Epithelial cell of esophagus (primary cell): ENCODE results near the gene CC2D2B.

ENCODE experiments used
- DNase-seq: peaks from one replicate; pipeline ENCODE4 v3.0.0; 2010; ENCODE audit warnings: low read depth
- H3K4me3 ChIP-seq: 2 replicates; pipeline ENCODE4 v1.5.1; 2011; ENCODE audit warnings: mild to moderate bottlenecking, low read length, control low read depth
- TF ChIP-seq, protein P1 (sequence below): IDR thresholded peaks from 2 replicates; pipeline ENCODE4 v1.5.1; 2011; ENCODE audit warnings: low read depth, mild to moderate bottlenecking, low read length, control low read depth, inconsistent platforms; ENCODE audit not compliant: insufficient read depth; ENCODE audit errors: missing control alignments

The CC2D2B gene

DNA sequence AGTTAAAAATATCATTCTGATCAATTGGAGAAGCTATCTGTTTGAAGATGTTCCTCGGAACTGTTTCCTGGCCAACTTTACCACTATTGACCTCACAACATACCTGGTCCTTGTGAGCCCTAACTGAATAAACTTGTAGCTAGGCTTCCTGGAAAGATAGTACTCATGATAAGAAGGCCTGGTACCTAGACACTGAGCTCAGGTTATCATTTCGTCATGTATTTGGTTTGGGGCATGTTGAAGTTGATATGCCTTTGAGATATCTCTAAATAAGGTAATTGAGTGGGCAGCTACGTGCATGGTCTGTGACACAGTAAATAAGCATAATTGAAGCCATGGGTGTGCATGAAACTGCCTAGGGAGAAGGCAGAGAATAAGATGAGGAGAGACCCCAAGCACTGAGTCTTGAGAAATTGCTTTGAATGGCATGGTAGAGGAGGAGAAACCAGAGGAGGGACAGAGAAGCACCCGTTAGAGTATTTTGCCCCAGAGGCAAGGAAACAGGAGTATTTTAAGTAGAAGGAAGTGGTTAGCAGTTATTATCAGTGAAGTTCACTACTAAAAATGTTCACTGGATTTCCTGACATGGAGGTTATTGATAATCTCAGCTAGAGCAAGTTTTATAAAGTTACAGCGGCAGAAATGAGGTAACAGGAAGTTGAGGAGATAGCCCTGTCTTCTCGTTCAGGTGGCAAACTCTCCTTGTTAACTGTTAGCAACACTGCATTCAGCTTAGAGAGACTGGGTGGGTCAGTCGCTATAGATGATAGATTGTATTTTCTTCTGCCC lies 55.6 kb downstream of the CC2D2B start:
- no peak overlapping the region for H3K4me3 ChIP-seq
- no peak for DNase-seq
- TF ChIP-seq, protein P1, sequence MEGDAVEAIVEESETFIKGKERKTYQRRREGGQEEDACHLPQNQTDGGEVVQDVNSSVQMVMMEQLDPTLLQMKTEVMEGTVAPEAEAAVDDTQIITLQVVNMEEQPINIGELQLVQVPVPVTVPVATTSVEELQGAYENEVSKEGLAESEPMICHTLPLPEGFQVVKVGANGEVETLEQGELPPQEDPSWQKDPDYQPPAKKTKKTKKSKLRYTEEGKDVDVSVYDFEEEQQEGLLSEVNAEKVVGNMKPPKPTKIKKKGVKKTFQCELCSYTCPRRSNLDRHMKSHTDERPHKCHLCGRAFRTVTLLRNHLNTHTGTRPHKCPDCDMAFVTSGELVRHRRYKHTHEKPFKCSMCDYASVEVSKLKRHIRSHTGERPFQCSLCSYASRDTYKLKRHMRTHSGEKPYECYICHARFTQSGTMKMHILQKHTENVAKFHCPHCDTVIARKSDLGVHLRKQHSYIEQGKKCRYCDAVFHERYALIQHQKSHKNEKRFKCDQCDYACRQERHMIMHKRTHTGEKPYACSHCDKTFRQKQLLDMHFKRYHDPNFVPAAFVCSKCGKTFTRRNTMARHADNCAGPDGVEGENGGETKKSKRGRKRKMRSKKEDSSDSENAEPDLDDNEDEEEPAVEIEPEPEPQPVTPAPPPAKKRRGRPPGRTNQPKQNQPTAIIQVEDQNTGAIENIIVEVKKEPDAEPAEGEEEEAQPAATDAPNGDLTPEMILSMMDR, result no peak

DNA sequence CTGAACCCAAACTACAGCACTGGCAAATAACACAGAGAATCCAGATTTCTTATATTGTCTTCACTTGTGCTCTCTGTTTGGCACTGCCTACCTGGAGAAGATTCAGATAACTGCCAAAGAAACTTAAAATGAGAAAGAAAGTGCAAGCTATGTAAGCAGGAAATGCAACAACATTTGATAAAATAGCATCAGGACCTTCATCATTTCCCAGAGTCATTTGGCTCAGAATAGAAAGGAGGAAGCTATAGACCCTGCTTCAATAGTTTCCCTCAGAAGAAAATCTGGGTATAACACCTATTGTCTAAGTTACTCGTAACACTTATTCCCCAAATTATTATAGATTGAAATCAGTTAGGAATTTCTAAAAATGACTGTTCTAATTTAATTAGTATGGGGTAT lies 56.2 kb downstream of the CC2D2B start:
- DNase-seq, result no peak
- TF ChIP-seq, protein P1, result no peak
- no peak overlapping the region for H3K4me3 ChIP-seq

DNA sequence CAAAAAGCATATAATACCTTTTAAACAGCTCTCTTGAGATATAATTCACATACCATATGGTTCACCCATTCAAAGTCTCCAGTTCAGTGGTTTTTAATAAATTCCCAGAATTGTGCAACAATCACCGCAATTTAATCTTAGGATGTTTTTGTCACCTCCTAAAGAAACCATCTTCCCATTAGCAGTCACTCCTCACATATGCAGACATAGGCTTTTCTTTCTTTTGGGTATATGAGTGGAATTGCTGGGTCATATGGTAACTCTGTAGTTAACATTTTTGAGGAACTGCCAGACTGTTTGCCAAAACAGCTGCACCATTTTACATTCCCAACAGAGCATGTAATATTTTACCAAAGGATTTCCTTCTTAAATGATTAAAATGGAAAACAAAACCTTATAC lies 57.0 kb downstream of the CC2D2B start:
- H3K4me3 ChIP-seq, result no peak overlapping the region
- DNase-seq, result no peak
- TF ChIP-seq, protein P1, result no peak

DNA sequence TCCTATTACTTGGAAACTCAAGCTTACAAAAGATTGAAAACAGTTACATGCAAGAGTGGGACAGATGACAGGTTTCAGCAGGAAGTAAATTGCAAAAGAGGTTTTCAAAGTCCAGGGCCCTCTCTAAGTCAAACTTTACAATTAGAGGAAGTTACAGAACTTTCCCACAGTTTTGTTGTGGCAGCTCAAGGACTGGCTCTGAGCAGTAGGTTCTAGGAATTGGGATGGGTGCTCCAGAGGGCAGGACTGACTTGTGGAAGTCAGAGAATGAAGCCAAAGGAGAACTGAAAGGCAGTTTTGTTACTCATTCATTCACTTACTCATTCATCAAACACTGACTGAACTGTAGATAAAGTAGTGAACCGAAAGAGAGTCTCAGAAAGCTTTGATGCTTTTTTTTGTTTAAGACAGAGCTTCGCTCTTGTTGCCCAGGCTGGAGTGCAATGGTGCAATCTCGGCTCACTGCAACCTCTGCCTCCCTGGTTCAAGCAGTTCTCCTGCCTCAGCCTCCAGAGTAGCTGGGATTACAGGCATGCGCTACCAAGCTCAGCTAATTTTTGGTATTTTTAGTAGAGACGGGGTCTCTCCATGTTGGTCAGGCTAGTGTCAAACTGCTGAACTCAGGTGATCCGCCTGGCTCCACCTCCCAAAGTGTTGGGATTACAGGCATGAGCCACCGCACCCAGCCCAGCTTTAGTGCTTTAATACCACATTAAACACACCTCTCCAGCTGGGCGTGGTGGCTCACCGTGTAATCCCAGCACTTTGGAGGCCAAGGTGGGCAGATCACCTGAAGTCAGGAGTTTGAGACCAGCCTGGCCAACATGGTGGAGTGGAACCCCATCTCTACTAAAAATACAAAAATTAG lies 68.8 kb downstream of the CC2D2B start:
- DNase-seq, result no peak
- TF ChIP-seq, protein P1, result no peak
- no peak overlapping the region for H3K4me3 ChIP-seq

DNA sequence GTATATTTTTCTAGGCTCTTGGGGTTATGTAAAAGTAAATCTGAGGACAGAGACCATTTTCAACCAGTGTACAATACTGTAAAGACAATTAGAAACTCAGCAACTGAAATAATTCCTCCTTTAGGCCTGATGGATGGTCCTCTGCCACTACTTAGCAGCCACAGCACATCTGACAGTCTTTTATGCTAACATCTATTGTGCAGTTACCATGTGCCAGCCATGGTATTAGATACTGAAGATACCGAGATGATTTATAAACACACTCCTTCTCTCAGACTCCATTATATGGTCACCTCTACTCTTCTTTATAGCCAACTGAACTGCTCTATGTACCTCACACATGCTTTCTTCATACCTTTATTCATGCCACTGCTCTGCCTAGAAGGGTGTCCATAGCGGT lies 74.4 kb downstream of the CC2D2B start:
- TF ChIP-seq, protein P1, result no peak
- no peak overlapping the region for H3K4me3 ChIP-seq
- DNase-seq, result no peak

DNA sequence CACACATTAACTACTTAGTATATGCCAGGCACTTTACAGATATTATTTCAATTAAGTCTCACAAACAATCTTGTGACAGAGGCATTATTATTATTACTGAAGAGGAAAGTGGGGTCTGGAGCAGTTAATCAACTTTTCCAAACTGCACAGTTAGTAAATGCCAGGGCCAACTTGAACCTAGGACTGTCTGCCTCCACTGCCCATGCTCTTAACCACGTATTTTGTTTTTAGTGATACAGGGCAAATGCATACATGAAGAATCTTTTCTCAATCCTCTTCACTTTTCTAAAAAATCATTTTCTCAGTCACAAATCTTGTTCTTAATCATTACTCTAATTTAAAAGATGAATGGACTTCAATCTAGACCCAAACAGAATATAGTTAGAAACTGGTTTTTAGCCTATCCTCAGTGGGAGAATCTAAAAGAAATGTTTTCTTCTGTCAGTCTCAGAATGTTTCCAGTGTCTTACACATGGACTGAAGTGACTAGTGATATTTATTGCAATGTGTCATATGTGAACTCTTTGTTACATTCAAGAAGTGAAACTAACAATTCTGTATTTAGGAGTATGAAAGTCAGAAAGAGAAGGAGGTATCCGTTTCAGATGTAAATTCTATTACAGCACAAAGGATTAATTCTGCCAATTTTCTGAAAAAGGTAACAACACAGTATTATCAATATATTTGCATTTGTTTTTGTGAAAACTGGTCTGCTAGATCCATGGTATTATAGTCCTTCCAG lies 80.1 kb downstream of the CC2D2B start:
- TF ChIP-seq, protein P1, result no peak

More for the DNA sequence above, 80.1 kb downstream of the CC2D2B start:
- DNase-seq, result no peak
- H3K4me3 ChIP-seq, result no peak overlapping the region
